Endothelial cell of umbilical vein (primary cell): ENCODE measurements around the gene DLD. TPM values are rescaled to one million over a fixed set of nuclear protein-coding genes. Genes with fewer than 3 reads are reported as not detected.

Source experiments
- BruUV-seq: library from RNA; stranded (reverse); fragments of 400-500 nt; replicated peaks from 2 replicates; lab custom pipeline; 2021; lab: Mats Ljungman, UMichigan
- CTCF ChIA-PET: fragments of 300-600, 350-600 bp; sonication (Branson Sonifier 250); formaldehyde crosslinking; loops from one replicate; lab custom pipeline; 2021; ENCODE audit warnings: antibody characterized with exemption, inconsistent platforms; lab: Charles Lee
- POLR2A ChIA-PET: fragments of 300-600, 350-600 bp; sonication (Branson Sonifier 250); formaldehyde crosslinking; loops from one replicate; lab custom pipeline; 2021; ENCODE audit warnings: antibody characterized with exemption, inconsistent platforms; lab: Charles Lee
- DNase-seq: peaks from one replicate; pipeline ENCODE4 v3.0.0-alpha.2; 2011; ENCODE audit warnings: low read depth, low spot score
- FAIRE-seq: peaks from 2 replicates; lab custom pipeline; 2011; peaks lifted over from hg19 to GRCh38; lab: Jason Lieb, UNC
- H2AFZ ChIP-seq: 2 replicates; pipeline ENCODE4 v1.6.0; 2012; ENCODE audit warnings: low read depth, low read length, control low read depth, inconsistent platforms
- H3K27ac ChIP-seq: 2 replicates; pipeline ENCODE4 v1.5.1; 2011; ENCODE audit warnings: low read depth, mild to moderate bottlenecking, control low read depth, low read length, moderate library complexity; ENCODE audit not compliant: insufficient read depth
- H3K27me3 ChIP-seq, 2 experiments: 2 replicates each; pipeline versions ENCODE4 v1.6.0 to v1.6.1; 2011; ENCODE audit warnings: low read length in 2 of 2, mixed read lengths in 1 of 2; ENCODE audit not compliant: control insufficient read depth in 2 of 2, insufficient read depth in 2 of 2
- H3K36me3 ChIP-seq, 2 experiments: 2 replicates in 1 of 2; 3 replicates in 1 of 2; pipeline ENCODE4 v1.5.1; 2011; ENCODE audit warnings: low read length in 2 of 2, mild to moderate bottlenecking in 1 of 2, moderate library complexity in 1 of 2; ENCODE audit not compliant: control insufficient read depth in 2 of 2, insufficient read depth in 2 of 2; ENCODE audit errors: extremely low read depth in 1 of 2
- H3K4me1 ChIP-seq: 3 replicates; pipeline ENCODE4 v1.5.1; 2011; ENCODE audit warnings: mild to moderate bottlenecking, low read length; ENCODE audit not compliant: control insufficient read depth, insufficient read depth; ENCODE audit errors: extremely low read depth
- H3K4me2 ChIP-seq: 2 replicates; pipeline ENCODE4 v1.6.1; 2011; ENCODE audit warnings: low read length, control low read depth, mixed read lengths; ENCODE audit not compliant: insufficient read depth
- H3K4me3 ChIP-seq, 3 experiments: fragments of 200-600 bp in 1 of 3; sonication (generic), shearing (Covaris generic) in 1 of 3; replicated peaks in 1 of 3; 2 replicates each; pipeline ENCODE4 v1.5.1; 2011 to 2016; ENCODE audit warnings: control low read depth in 3 of 3, low read length in 3 of 3, mild to moderate bottlenecking in 2 of 3, inconsistent platforms in 1 of 3, low read depth in 1 of 3, moderate library complexity in 1 of 3; ENCODE audit not compliant: insufficient read depth in 1 of 3
- H3K79me2 ChIP-seq: 2 replicates; pipeline ENCODE4 v1.6.0; 2012; ENCODE audit warnings: low read length, inconsistent platforms; ENCODE audit not compliant: control insufficient read depth, insufficient read depth
- H3K9ac ChIP-seq: replicated peaks from 2 replicates; pipeline ENCODE3; 2011; ENCODE audit warnings: low read length, control low read depth; ENCODE audit not compliant: insufficient read depth; ENCODE audit errors: extremely low read depth
- H3K9me1 ChIP-seq: replicated peaks from 3 replicates; pipeline ENCODE4 v1.6.0; 2011; ENCODE audit warnings: mild to moderate bottlenecking, low read length; ENCODE audit not compliant: control insufficient read depth, insufficient read depth; ENCODE audit errors: extremely low read depth
- H3K9me3 ChIP-seq: replicated peaks from 2 replicates; pipeline ENCODE4 v1.5.1; 2012; ENCODE audit warnings: low read length, inconsistent platforms; ENCODE audit not compliant: control insufficient read depth, insufficient read depth
- H4K20me1 ChIP-seq: replicated peaks from 2 replicates; pipeline ENCODE3; 2011; ENCODE audit warnings: mild to moderate bottlenecking, low read length; ENCODE audit not compliant: control insufficient read depth, insufficient read depth; ENCODE audit errors: extremely low read depth
- EZH2 ChIP-seq: IDR thresholded peaks from 2 replicates; pipeline ENCODE4 v1.6.1; 2012; ENCODE audit warnings: borderline replicate concordance, low read depth, mild to moderate bottlenecking, moderate library complexity, low read length, inconsistent platforms; ENCODE audit not compliant: severe bottlenecking
- FOS ChIP-seq: IDR thresholded peaks from 2 replicates; pipeline ENCODE4 v1.6.1; 2011; ENCODE audit warnings: mild to moderate bottlenecking, low read length, moderate library complexity, borderline replicate concordance; ENCODE audit not compliant: insufficient read depth
- GATA2 ChIP-seq: IDR thresholded peaks from 2 replicates; pipeline ENCODE4 v1.7.0; 2011; ENCODE audit warnings: low read depth, mild to moderate bottlenecking, moderate library complexity, mixed read lengths, low read length; ENCODE audit not compliant: insufficient read length, insufficient read depth
- JUN ChIP-seq: IDR thresholded peaks from 2 replicates; pipeline ENCODE4 v1.6.1; 2011; ENCODE audit warnings: borderline replicate concordance, low read depth; ENCODE audit not compliant: insufficient read length, insufficient read depth
- MYC ChIP-seq: IDR thresholded peaks from one replicate; pipeline ENCODE4 v1.6.1; 2011; ENCODE audit warnings: mild to moderate bottlenecking, low read depth, low read length
- POLR2A ChIP-seq: IDR thresholded peaks from 2 replicates; pipeline ENCODE4 v1.6.1; 2012; ENCODE audit warnings: low read depth, mild to moderate bottlenecking, control low read depth, low read length
- POLR2AphosphoS5 ChIP-seq: IDR thresholded peaks from 2 replicates; pipeline ENCODE4 v1.6.1; 2012; ENCODE audit warnings: low read depth, mild to moderate bottlenecking, control low read depth, low read length, moderate library complexity; ENCODE audit not compliant: insufficient read depth
- dilution Hi-C: fragments of 300-500 bp; cut with MboI; formaldehyde crosslinking; loops from one replicate; pipeline ENCODE4 v1.15.0; 2019; ENCODE audit warnings: low sequenced_read_pairs; ENCODE audit not compliant: extremely low pct_ligation_motif_present
- intact Hi-C: fragments of 100-400 bp; cut with micrococcal nuclease; formaldehyde crosslinking; loops from one replicate; pipeline ENCODE4 v1.10.0; 2022
- polyA plus RNA-seq, 4 experiments: library from polyadenylated mRNA; depleted of rRNA in 3 of 4; stranded (reverse) in 3 of 4; unstranded in 1 of 4; fragments of >200 nt; gene quantifications; 2 replicates each; pipeline versions ENCODE4 v1.2.1 to v1.2.3, GENCODE V29; 2011 to 2012; ENCODE audit warnings: missing spikeins in 1 of 4
- total RNA-seq: library from RNA; stranded (reverse); gene quantifications from 2 replicates; pipeline ENCODE4 v1.2.3, GENCODE V29; 2021
- TF ChIP-seq, protein P1 (sequence below): IDR thresholded peaks from 2 replicates; pipeline ENCODE4 v1.6.1; 2011; ENCODE audit not compliant: insufficient read depth, insufficient read length
- TF ChIP-seq, protein P2 (sequence below), 2 donors: IDR thresholded peaks; 1 replicate in 1 of 2; 2 replicates in 1 of 2; pipeline ENCODE4 v1.5.1; 2011; ENCODE audit warnings: low read length in 2 of 2, mild to moderate bottlenecking in 2 of 2, moderate library complexity in 2 of 2, control low read depth in 1 of 2, inconsistent platforms in 1 of 2, low read depth in 1 of 2; ENCODE audit not compliant: insufficient read depth in 1 of 2; ENCODE audit errors: extremely low read depth in 1 of 2

DLD gene
- total and polyA plus RNA-seq, 2 donors (not counting 3 experiments of a cell fraction or from before 2014, with no cell fraction given), result 61.7 to 95.0 TPM

DNA sequence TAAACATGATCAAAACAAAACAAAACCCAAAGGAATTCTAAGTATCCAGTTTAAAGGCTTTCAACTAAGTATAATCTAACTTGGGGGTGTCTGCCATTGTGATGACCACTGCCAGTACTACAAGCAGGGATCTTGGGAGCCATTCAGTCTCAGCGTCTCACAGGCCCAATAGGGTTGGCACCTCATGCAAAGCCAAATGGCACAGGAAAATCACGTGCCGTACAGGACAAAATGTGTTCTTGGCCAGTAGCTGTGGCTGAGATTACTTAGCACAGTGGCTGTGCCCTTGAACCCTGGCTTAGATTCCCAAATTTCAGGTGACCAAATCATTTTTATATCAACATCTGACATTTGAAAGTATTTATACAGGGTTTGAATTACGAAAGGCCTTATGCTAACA lies 50.0 kb downstream of the DLD start:
- no peak for DNase-seq
- Histone ChIP-seq H3K36me3 (peaks cover 31 to 48% of the 10 kb centered on the region in 2 experiments), H3K9me1 (no peaks in the 10 kb centered on the region), H3K27me3 (no peaks in the 10 kb centered on the region), H3K9ac (no peak overlapping the region), H3K4me2 (no peak overlapping the region), H3K79me2 (peaks cover 37% of the 10 kb centered on the region), H3K9me3 (no peaks in the 10 kb centered on the region), H2AFZ (no peak overlapping the region), H4K20me1 (no peaks in the 10 kb centered on the region), H3K4me3 (no peak overlapping the region), H3K4me1 (peaks cover 69% of the 10 kb centered on the region), H3K27ac (peak overlapping the region; percentile 91)
- no TSS peak for BruUV-seq
- peak; percentile 25 for TF ChIP-seq POLR2AphosphoS5
- peak; percentile 11 for TF ChIP-seq POLR2A
- no peak for TF ChIP-seq JUN
- intact Hi-C loops, result loop anchor here (1.0 to 2.0 kb wide), 2 partner anchors 7 to 206 kb away; no protein-coding TSS in a partner anchor
- FAIRE-seq, result no peak
- CTCF ChIA-PET, result interaction anchor here (1.5 to 2.0 kb wide), 2 partner anchors 8 to 205 kb away, joined by 4 to 10 read pairs; no protein-coding TSS in a partner anchor
- POLR2A ChIA-PET, result no interaction called here
- dilution Hi-C loops, result no loop called here

DNA sequence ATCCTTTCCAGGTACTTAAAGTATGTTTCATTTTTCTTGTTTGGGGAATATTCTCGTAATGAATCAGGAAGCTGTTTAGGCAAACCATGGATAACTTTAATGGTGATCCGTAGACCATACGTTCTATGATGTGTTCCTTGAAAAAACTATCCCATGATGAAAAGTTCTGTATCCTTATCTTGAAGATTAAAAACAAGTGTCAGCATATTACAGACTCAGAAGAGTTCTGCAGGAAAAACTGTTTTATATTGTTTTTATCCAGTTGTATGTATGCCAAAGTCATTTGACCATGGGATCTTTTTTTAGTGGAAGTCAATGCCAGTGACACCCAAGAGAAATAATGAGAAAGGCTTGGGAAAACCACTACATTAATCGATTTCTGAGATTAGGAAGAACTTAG lies 52.0 kb downstream of the DLD start:
- Histone ChIP-seq H2AFZ (no peak overlapping the region), H3K9me1 (no peaks in the 10 kb centered on the region), H3K4me3 (no peak overlapping the region), H3K9me3 (no peaks in the 10 kb centered on the region), H3K9ac (no peak overlapping the region), H3K79me2 (peaks cover 39% of the 10 kb centered on the region), H3K4me1 (peaks cover 90% of the 10 kb centered on the region), H3K36me3 (peaks cover 36 to 50% of the 10 kb centered on the region in 2 experiments), H4K20me1 (no peaks in the 10 kb centered on the region), H3K4me2 (no peak overlapping the region), H3K27me3 (no peaks in the 10 kb centered on the region), H3K27ac (peak overlapping the region; percentile 14)
- DNase-seq (no peak), FAIRE-seq (no peak)
- TF ChIP-seq, protein P1, sequence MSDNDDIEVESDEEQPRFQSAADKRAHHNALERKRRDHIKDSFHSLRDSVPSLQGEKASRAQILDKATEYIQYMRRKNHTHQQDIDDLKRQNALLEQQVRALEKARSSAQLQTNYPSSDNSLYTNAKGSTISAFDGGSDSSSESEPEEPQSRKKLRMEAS, result no peak
- TF ChIP-seq FOS, result no peak
- TF ChIP-seq POLR2AphosphoS5, result no peak
- no peak for TF ChIP-seq MYC
- TF ChIP-seq GATA2, result no peak
- TF ChIP-seq, protein P2, sequence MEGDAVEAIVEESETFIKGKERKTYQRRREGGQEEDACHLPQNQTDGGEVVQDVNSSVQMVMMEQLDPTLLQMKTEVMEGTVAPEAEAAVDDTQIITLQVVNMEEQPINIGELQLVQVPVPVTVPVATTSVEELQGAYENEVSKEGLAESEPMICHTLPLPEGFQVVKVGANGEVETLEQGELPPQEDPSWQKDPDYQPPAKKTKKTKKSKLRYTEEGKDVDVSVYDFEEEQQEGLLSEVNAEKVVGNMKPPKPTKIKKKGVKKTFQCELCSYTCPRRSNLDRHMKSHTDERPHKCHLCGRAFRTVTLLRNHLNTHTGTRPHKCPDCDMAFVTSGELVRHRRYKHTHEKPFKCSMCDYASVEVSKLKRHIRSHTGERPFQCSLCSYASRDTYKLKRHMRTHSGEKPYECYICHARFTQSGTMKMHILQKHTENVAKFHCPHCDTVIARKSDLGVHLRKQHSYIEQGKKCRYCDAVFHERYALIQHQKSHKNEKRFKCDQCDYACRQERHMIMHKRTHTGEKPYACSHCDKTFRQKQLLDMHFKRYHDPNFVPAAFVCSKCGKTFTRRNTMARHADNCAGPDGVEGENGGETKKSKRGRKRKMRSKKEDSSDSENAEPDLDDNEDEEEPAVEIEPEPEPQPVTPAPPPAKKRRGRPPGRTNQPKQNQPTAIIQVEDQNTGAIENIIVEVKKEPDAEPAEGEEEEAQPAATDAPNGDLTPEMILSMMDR (IDR thresholded peaks at IDR 0.05; ENCODE audit: extremely low read depth in 1 of 2, insufficient read depth in 1 of 2, low read depth in 1 of 2, low read length in 2 of 2), result no peak
- no peak for TF ChIP-seq JUN
- no peak for TF ChIP-seq POLR2A
- no peak for TF ChIP-seq EZH2
- ChIA-PET CTCF (no interaction called here), POLR2A (no interaction called here)
- dilution Hi-C loops (no loop called here), intact Hi-C loops (no loop called here)
- BruUV-seq, result no TSS peak
